Measurements from ENCODE around the gene PCSK4.

GRCh38 chr19:1471515-1472160, 18.5 kb downstream of the PCSK4 start:
- TF ChIP-seq CTCF (IDR thresholded peaks at IDR 0.05), result no peak
- no peak for TF ChIP-seq POLR2A (IDR thresholded peaks at IDR 0.05)

Measured in tibial nerve (tissue), 3 donors.